Measurements from ENCODE around the gene FAM149A. TPM values are rescaled to one million over a fixed set of nuclear protein-coding genes. Genes with fewer than 3 reads are reported as not detected.
A peak's percentile ranks its signal among the peaks of the same experiment; 100 is the strongest.

The FAM149A gene
- total RNA-seq, 1 donor from 2014 or later, result 13.9 TPM

GRCh38 chr4:186079694-186080093 is 24.8 kb upstream of the FAM149A start:
- no peak for DNase-seq (ENCODE audit: low spot score in 2 of 2)
- Histone ChIP-seq H3K9me3 (no peaks in the 10 kb centered on the region), H3K4me1 (no peaks in the 10 kb centered on the region), H3K36me3 (no peaks in the 10 kb centered on the region), H3K4me3 (no peak overlapping the region), H3K27ac (no peak overlapping the region), H3K27me3 (no peaks in the 10 kb centered on the region)
- intact Hi-C loops (cut with DNase I), result no loop called here
- TF ChIP-seq, protein P1, sequence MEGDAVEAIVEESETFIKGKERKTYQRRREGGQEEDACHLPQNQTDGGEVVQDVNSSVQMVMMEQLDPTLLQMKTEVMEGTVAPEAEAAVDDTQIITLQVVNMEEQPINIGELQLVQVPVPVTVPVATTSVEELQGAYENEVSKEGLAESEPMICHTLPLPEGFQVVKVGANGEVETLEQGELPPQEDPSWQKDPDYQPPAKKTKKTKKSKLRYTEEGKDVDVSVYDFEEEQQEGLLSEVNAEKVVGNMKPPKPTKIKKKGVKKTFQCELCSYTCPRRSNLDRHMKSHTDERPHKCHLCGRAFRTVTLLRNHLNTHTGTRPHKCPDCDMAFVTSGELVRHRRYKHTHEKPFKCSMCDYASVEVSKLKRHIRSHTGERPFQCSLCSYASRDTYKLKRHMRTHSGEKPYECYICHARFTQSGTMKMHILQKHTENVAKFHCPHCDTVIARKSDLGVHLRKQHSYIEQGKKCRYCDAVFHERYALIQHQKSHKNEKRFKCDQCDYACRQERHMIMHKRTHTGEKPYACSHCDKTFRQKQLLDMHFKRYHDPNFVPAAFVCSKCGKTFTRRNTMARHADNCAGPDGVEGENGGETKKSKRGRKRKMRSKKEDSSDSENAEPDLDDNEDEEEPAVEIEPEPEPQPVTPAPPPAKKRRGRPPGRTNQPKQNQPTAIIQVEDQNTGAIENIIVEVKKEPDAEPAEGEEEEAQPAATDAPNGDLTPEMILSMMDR (IDR thresholded peaks at IDR 0.05), result no peak

DNA sequence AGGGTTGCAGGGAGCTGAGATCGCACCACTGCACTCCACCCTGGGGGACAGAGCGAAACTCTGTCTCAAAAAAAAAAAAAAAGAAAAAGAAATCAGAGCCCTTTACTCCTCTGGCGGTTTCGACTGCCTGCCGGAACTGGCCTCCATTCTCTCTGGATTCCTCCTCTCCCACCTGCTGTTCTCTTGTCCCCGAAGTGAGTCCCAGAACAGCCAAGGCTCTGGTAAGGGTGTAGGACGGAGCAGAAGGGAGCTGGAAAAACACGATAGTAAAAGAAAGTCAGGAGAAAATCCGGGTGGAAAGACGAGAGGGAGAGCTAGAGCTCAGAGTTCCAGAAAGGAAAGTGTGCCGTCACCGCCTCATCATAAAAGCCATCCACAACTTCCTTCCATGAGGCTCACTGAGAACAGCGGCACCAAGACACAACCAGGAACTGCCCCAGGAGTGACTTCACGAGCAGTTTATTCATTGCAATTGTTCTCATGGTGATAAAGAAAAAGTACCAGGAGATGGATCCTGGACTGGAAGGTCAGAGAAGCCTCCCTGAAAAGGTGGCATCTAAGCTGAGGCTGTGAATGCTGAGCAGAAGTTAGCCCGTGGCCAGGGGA is 23.2 kb upstream of the FAM149A start:
- no peaks in the 10 kb centered on the region for H3K9me3 ChIP-seq
- H3K27ac ChIP-seq, result no peak overlapping the region
- H3K4me3 ChIP-seq, result no peak overlapping the region
- intact Hi-C loops (cut with DNase I), result no loop called here
- no peaks in the 10 kb centered on the region for H3K27me3 ChIP-seq
- no peak for DNase-seq (ENCODE audit: low spot score in 2 of 2)
- TF ChIP-seq, protein P1 (IDR thresholded peaks at IDR 0.05), result no peak
- no peaks in the 10 kb centered on the region for H3K4me1 ChIP-seq
- no peaks in the 10 kb centered on the region for H3K36me3 ChIP-seq

DNA sequence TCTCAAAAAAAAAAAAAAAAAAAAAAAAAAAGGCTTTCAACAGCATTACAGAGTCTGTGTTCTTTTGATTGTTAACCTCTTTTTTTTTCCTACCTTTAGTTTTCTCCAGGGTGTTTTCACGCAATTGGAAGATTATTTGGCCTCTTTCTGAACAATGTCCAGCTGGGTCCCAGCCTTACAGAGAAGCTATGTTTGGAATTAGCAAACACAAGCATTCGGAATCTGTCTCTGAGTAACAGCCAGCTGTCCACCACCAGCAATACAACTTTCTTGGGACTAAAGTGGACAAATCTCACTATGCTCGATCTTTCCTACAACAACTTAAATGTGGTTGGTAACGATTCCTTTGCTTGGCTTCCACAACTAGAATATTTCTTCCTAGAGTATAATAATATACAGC is 22.3 kb upstream of the FAM149A start:
- H3K9me3 ChIP-seq, result no peaks in the 10 kb centered on the region
- H3K27me3 ChIP-seq, result no peaks in the 10 kb centered on the region
- H3K27ac ChIP-seq, result no peak overlapping the region
- H3K4me3 ChIP-seq, result no peak overlapping the region
- DNase-seq (ENCODE audit: low spot score in 2 of 2), result no peak
- intact Hi-C loops (cut with DNase I), result no loop called here
- TF ChIP-seq, protein P1 (IDR thresholded peaks at IDR 0.05), result no peak
- H3K36me3 ChIP-seq, result no peaks in the 10 kb centered on the region
- H3K4me1 ChIP-seq, result no peaks in the 10 kb centered on the region

GRCh38 chr4:186088523-186088922 is 16.0 kb upstream of the FAM149A start:
- no peak overlapping the region for H3K4me3 ChIP-seq
- H3K4me1 ChIP-seq, result no peaks in the 10 kb centered on the region
- TF ChIP-seq, protein P1 (IDR thresholded peaks at IDR 0.05), result no peak
- intact Hi-C loops (cut with DNase I), result no loop called here
- no peaks in the 10 kb centered on the region for H3K36me3 ChIP-seq
- DNase-seq (ENCODE audit: low spot score in 2 of 2), result no peak
- H3K9me3 ChIP-seq, result no peaks in the 10 kb centered on the region
- H3K27me3 ChIP-seq, result no peaks in the 10 kb centered on the region
- no peak overlapping the region for H3K27ac ChIP-seq

DNA sequence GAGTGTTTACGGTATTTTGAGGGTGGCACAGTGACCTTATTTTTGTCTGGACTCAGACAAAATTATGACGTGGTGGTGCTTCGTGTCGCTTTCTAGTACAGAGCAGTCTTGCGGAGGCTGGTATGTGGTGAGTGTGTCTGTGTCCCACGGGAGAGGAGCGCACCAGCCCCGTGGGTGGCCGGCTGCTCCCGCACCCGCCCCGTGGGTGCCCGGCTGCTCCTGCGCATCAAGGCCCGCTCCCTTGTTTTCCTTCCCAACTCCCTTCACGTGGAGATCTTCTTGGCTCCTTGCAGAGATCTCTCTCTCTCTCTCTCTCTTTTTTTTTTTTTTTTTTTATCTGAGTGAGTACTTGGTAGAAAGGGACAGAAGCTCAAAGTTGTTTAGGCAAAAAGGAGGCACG is 12.2 kb upstream of the FAM149A start:
- no peaks in the 10 kb centered on the region for H3K36me3 ChIP-seq
- no peaks in the 10 kb centered on the region for H3K27me3 ChIP-seq
- H3K4me3 ChIP-seq, result no peak overlapping the region
- no peaks in the 10 kb centered on the region for H3K9me3 ChIP-seq
- H3K27ac ChIP-seq, result no peak overlapping the region
- H3K4me1 ChIP-seq, result no peaks in the 10 kb centered on the region
- DNase-seq (ENCODE audit: low spot score in 2 of 2), result no peak
- intact Hi-C loops (cut with DNase I), result no loop called here
- TF ChIP-seq, protein P1 (IDR thresholded peaks at IDR 0.05), result no peak

GRCh38 chr4:186095406-186095805 is 9.1 kb upstream of the FAM149A start:
- Histone ChIP-seq H3K36me3 (no peaks in the 10 kb centered on the region), H3K4me1 (no peaks in the 10 kb centered on the region), H3K27me3 (no peaks in the 10 kb centered on the region), H3K27ac (no peak overlapping the region), H3K4me3 (peak overlapping the region in 1 of 2 donors; percentile 25), H3K9me3 (no peaks in the 10 kb centered on the region)
- intact Hi-C loops (cut with DNase I), result no loop called here
- TF ChIP-seq, protein P1 (IDR thresholded peaks at IDR 0.05), result no peak
- no peak for DNase-seq (ENCODE audit: low spot score in 2 of 2)

Measured in ascending aorta (tissue), 2 donors.